Vagina (tissue), 2 donors: ENCODE data around the gene WDTC1. TPM values are rescaled to one million over a fixed set of nuclear protein-coding genes. Genes with fewer than 3 reads are reported as not detected.
"Not testable (repeated sequence)": the region's sequence is repeated elsewhere in the genome, so short reads cannot be mapped to it uniquely, and the experiment has no call there.

Experiments
- DNase-seq, 2 donors: peaks; one replicate each; pipeline ENCODE4 v3.0.0-alpha.2; 2017; ENCODE audit errors: extremely low spot score in 2 of 2
- H3K27ac ChIP-seq: fragments of 200-600 bp; sonication (generic); one replicate; pipeline ENCODE4 v1.5.1; 2019
- H3K27me3 ChIP-seq: fragments of 200-600 bp; sonication (generic); one replicate; pipeline ENCODE4 v1.5.1; 2019
- H3K36me3 ChIP-seq, 2 donors: fragments of 200-600 bp; sonication (generic); one replicate each; pipeline ENCODE4 v1.5.1; 2017 to 2019
- H3K4me1 ChIP-seq: fragments of 200-600 bp; sonication (generic); one replicate; pipeline ENCODE4 v1.5.1; 2019
- H3K4me3 ChIP-seq, 2 donors: fragments of 200-600 bp; sonication (generic); 1 replicate in 1 of 2; 2 replicates in 1 of 2; pipeline ENCODE4 v1.5.1; 2016 to 2019
- H3K9me3 ChIP-seq: fragments of 200-600 bp; sonication (generic); one replicate; pipeline ENCODE4 v1.5.1; 2019
- POLR2A ChIP-seq, 2 donors: fragments of 450-650 bp; IDR thresholded peaks; one replicate each; pipeline ENCODE4 v1.6.1; 2017; ENCODE audit warnings: antibody characterized with exemption in 2 of 2, mild to moderate bottlenecking in 2 of 2, moderate library complexity in 2 of 2
- POLR2AphosphoS5 ChIP-seq, 2 donors: sonication (generic); formaldehyde crosslinking; IDR thresholded peaks; one replicate each; pipeline ENCODE4 v1.9.0; 2017; ENCODE audit warnings: antibody characterized with exemption in 2 of 2, mild to moderate bottlenecking in 2 of 2, low read depth in 1 of 2; ENCODE audit not compliant: insufficient read depth in 1 of 2
- intact Hi-C: fragments of 100-400 bp; cut with DNase I; formaldehyde crosslinking; loops from one replicate; pipeline ENCODE4 v1.15.1; 2023
- total RNA-seq: library from RNA; depleted of rRNA; stranded (reverse); fragments of >200 nt; gene quantifications from one replicate; pipeline ENCODE4 v1.2.3, GENCODE V29; 2016
- TF ChIP-seq, protein P1 (sequence below), 3 experiments: fragments of 450-650 bp in 2 of 3; fragments of 200-600 bp in 1 of 3; sonication (generic) in 1 of 3; IDR thresholded peaks; one replicate each; pipeline ENCODE4 v1.5.1; 2017 to 2019; ENCODE audit warnings: antibody characterized with exemption in 3 of 3, mild to moderate bottlenecking in 2 of 3, moderate library complexity in 2 of 3

Gene WDTC1
- total RNA-seq, 1 donor from 2014 or later: 28.2 TPM

DNA sequence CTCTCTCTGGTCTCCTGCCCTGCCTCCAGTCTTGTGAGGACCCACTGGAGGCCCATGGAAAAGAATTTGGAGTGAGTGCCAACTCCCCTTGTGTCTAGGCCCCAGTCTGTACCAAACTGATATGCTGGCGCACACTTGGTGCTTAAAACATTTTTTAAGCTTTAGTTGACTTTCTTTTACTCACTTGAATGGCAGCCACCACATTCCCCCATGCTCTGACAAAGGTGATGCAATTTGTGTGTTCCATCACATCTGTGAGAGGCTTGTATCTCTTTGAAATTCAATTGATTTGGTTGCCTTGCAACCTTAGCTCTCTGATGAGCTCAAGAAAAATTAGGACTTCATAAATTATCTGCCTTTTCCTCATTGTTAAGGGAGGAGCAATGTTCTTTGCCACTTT lies 30.5 kb upstream of the WDTC1 start:
- no peak overlapping the region for H3K4me3 ChIP-seq

DNA sequence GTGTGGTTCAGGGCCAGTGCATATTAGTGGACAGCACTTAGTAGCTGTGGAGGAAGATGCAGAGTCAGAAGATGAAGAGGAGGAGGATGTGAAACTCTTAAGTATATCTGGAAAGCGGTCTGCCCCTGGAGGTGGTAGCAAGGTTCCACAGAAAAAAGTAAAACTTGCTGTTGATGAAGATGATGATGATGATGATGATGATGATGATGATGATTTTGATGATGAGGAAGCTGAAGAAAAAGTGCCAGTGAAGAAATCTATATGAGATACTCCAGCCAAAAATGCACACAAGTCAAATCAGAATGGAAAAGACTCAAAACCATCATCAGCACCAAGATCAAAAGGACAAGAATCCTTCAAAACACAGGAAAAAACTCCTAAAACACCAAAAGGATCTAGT lies 27.2 kb upstream of the WDTC1 start:
- H3K27ac ChIP-seq, H3K27me3 ChIP-seq, H3K4me3 ChIP-seq, H3K4me1 ChIP-seq, H3K36me3 ChIP-seq, H3K9me3 ChIP-seq, DNase-seq, intact Hi-C loops: not testable (repeated sequence)

More for the DNA sequence above, 30.5 kb upstream of the WDTC1 start:
- H3K27me3 ChIP-seq: no peaks in the 10 kb centered on the region
- H3K36me3 ChIP-seq: no peaks in the 10 kb centered on the region
- DNase-seq: no peak
- TF ChIP-seq POLR2A (IDR thresholded peaks at IDR 0.05): no peak
- no peak for TF ChIP-seq POLR2AphosphoS5 (IDR thresholded peaks at IDR 0.05; ENCODE audit: insufficient read depth in 1 of 2, low read depth in 1 of 2)
- TF ChIP-seq, protein P1, sequence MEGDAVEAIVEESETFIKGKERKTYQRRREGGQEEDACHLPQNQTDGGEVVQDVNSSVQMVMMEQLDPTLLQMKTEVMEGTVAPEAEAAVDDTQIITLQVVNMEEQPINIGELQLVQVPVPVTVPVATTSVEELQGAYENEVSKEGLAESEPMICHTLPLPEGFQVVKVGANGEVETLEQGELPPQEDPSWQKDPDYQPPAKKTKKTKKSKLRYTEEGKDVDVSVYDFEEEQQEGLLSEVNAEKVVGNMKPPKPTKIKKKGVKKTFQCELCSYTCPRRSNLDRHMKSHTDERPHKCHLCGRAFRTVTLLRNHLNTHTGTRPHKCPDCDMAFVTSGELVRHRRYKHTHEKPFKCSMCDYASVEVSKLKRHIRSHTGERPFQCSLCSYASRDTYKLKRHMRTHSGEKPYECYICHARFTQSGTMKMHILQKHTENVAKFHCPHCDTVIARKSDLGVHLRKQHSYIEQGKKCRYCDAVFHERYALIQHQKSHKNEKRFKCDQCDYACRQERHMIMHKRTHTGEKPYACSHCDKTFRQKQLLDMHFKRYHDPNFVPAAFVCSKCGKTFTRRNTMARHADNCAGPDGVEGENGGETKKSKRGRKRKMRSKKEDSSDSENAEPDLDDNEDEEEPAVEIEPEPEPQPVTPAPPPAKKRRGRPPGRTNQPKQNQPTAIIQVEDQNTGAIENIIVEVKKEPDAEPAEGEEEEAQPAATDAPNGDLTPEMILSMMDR (IDR thresholded peaks at IDR 0.05): no peak
- no peaks in the 10 kb centered on the region for H3K9me3 ChIP-seq
- no peak overlapping the region for H3K27ac ChIP-seq
- intact Hi-C loops: no loop called here
- no peaks in the 10 kb centered on the region for H3K4me1 ChIP-seq

DNA sequence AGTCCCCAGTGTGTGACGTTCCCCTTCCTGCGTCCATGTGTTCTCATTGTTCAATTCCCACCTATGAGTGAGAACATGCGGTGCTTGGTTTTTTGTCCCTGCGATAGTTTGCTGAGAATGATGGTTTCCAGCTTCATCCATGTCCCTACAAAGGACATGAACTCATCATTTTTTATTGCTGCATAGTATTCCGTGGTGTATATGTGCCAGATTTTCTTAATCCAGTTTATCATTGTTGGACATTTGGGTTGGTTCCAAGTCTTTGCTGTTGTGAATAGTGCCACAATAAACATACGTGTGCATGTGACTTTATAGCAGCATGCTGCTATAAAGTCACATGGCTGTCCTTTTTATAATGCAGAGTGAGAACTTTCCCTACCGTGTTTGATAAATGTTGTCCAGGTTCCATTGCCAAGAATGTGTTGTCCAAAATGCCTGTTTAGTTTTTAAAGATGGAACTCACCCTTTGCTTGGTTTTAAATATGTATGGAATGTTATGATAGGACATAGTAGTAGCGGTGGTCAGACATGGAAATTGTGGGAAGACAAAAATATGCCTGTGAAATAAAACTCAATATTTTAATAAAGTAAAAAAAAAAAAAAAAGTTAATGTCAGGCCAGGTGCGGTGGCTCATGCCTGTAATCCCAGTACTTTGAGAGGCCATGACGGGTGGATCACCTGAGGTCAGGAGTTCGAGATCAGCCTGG lies 26.1 kb upstream of the WDTC1 start:
- H3K36me3 ChIP-seq, H3K9me3 ChIP-seq, DNase-seq, intact Hi-C loops, H3K4me1 ChIP-seq, H3K27me3 ChIP-seq, H3K4me3 ChIP-seq, H3K27ac ChIP-seq: not testable (repeated sequence)

DNA sequence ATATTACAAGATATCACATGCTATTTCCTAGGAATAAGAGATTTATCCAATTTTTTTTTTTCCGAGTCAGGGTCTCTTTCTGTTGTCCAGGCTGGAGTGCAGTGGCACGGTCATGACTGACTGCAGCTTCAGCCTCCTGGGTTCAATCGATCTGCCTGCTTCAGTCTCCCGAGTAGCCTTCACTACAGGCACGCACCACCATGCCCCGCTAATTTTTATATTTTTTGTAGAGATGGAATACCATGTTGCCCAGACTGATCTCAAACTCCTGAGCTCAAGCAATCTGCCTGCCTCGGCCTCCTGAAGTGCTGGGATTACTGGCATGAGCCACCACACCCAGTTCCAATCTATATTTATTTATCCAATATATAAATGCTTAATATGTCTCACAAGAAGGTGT lies 18.0 kb upstream of the WDTC1 start:
- H3K4me1 ChIP-seq: no peaks in the 10 kb centered on the region
- DNase-seq: no peak
- intact Hi-C loops: no loop called here
- TF ChIP-seq POLR2A (IDR thresholded peaks at IDR 0.05) (no peak), POLR2AphosphoS5 (IDR thresholded peaks at IDR 0.05; ENCODE audit: insufficient read depth in 1 of 2, low read depth in 1 of 2) (no peak)
- TF ChIP-seq, protein P1 (IDR thresholded peaks at IDR 0.05): no peak
- no peaks in the 10 kb centered on the region for H3K27me3 ChIP-seq
- H3K9me3 ChIP-seq: no peaks in the 10 kb centered on the region
- no peak overlapping the region for H3K4me3 ChIP-seq
- no peaks in the 10 kb centered on the region for H3K36me3 ChIP-seq
- H3K27ac ChIP-seq: no peak overlapping the region

DNA sequence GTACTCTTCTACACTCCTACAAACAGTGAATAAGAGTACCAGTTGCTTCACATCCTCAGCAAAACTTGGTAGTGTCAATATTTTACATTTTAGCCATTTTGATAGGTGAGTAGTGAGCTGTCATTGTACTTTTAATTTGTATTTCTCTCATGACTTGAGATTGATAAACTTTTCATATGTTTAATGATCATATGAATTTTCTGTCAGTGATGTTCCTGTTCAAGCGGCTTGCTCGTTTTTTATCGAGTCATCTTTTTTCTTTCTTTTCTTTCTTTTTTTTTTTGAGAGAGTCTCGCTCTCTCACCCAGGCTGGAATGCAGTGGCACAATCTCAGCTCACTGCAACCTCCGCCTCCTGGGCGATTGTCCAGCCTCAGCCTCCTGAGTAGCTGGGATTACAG lies 17.0 kb upstream of the WDTC1 start:
- no peak overlapping the region for H3K27ac ChIP-seq
- H3K4me1 ChIP-seq: no peaks in the 10 kb centered on the region
- DNase-seq: no peak
- TF ChIP-seq POLR2A (IDR thresholded peaks at IDR 0.05): no peak
- no peak for TF ChIP-seq POLR2AphosphoS5 (IDR thresholded peaks at IDR 0.05; ENCODE audit: insufficient read depth in 1 of 2, low read depth in 1 of 2)
- TF ChIP-seq, protein P1 (IDR thresholded peaks at IDR 0.05): no peak
- H3K4me3 ChIP-seq: no peak overlapping the region
- H3K9me3 ChIP-seq: no peaks in the 10 kb centered on the region
- H3K27me3 ChIP-seq: no peaks in the 10 kb centered on the region
- intact Hi-C loops: no loop called here
- no peaks in the 10 kb centered on the region for H3K36me3 ChIP-seq

DNA sequence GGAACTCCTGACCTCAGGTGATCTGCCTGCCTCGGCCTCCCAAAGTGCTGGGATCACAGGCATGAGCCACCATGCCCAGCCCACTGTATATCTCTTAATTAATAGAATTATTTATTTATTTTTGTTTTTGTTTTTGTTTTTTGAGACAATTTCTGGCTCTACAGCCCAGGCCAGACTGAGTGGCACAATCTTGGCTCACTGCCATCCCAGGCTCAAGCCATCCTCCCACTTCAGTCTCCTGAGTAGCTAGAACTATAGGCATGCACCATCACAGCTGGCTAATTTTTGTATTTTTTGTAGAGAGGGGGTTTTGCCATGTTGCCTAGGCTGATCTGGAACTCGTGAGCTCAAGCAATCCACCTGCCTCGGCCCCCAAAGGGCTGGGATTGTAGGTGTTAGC lies 15.7 kb upstream of the WDTC1 start:
- no peak for TF ChIP-seq POLR2AphosphoS5 (IDR thresholded peaks at IDR 0.05; ENCODE audit: insufficient read depth in 1 of 2, low read depth in 1 of 2)
- TF ChIP-seq POLR2A (IDR thresholded peaks at IDR 0.05): no peak
- TF ChIP-seq, protein P1 (IDR thresholded peaks at IDR 0.05): no peak
- no peaks in the 10 kb centered on the region for H3K4me1 ChIP-seq
- no peak for DNase-seq
- no peaks in the 10 kb centered on the region for H3K36me3 ChIP-seq
- intact Hi-C loops: no loop called here
- H3K4me3 ChIP-seq: no peak overlapping the region
- no peaks in the 10 kb centered on the region for H3K9me3 ChIP-seq
- H3K27ac ChIP-seq: no peak overlapping the region
- H3K27me3 ChIP-seq: no peaks in the 10 kb centered on the region
